HFFc6 (cell line): Measurements from ENCODE around the gene LINC00237. TPM values are rescaled to one million over a fixed set of nuclear protein-coding genes. Genes with fewer than 3 reads are reported as not detected.

Source experiments
- DNase-seq: peaks from one replicate; pipeline ENCODE4 v3.0.0-alpha.2; 2018
- H3K27ac Mint-ChIP-seq: 2 replicates; pipeline ENCODE4 v1.8.0; 2020; ENCODE audit warnings: mild to moderate bottlenecking, mixed read lengths
- H3K27me3 Mint-ChIP-seq: 2 replicates; pipeline ENCODE4 v1.8.0; 2021; ENCODE audit warnings: mild to moderate bottlenecking, moderate library complexity, mixed read lengths; ENCODE audit not compliant: insufficient read depth
- H3K36me3 Mint-ChIP-seq: 2 replicates; pipeline ENCODE4 v1.8.0; 2021; ENCODE audit warnings: low read depth, mixed read lengths
- H3K4me1 Mint-ChIP-seq: 2 replicates; pipeline ENCODE4 v1.8.0; 2020; ENCODE audit warnings: low read depth, mixed read lengths
- H3K4me3 Mint-ChIP-seq: 2 replicates; pipeline ENCODE4 v1.8.0; 2020; ENCODE audit warnings: mild to moderate bottlenecking, moderate library complexity, mixed read lengths
- H3K9me3 Mint-ChIP-seq: 2 replicates; pipeline ENCODE4 v1.8.0; 2020; ENCODE audit warnings: mild to moderate bottlenecking, mixed read lengths
- CTCF ChIP-seq: fragments of 200-600 bp; sonication (generic); IDR thresholded peaks from 2 replicates; pipeline ENCODE4 v1.5.0; 2021; ENCODE audit warnings: antibody characterized with exemption, mild to moderate bottlenecking
- total RNA-seq, 6 experiments: library from RNA; stranded (reverse); fragmentation: NEBNext Ultra II Directional; extraction: Animal tissue kit (Norgen Biotek cat#: 25700); gene quantifications; 2 replicates in 1 of 6; 3 replicates in 5 of 6; pipeline ENCODE4 v1.2.3, GENCODE V29; 2021

LINC00237 gene
- total RNA-seq, 6 experiments from 2014 or later: not detected

GRCh38 chr20:21048841-21049273, 57.3 kb downstream of the LINC00237 start:
- Mint-ChIP-seq H3K4me1 (no peaks in the 10 kb centered on the region), H3K27ac (no peak overlapping the region), H3K4me3 (no peak overlapping the region), H3K27me3 (no peaks in the 10 kb centered on the region; the same call in 1 of the 2 replicates), H3K36me3 (no peaks in the 10 kb centered on the region), H3K9me3 (no peaks in the 10 kb centered on the region)
- DNase-seq: no peak
- TF ChIP-seq CTCF: peak; percentile 82

GRCh38 chr20:21047981-21048380, 58.2 kb downstream of the LINC00237 start:
- H3K9me3 Mint-ChIP-seq: no peaks in the 10 kb centered on the region
- no peak overlapping the region for H3K4me3 Mint-ChIP-seq
- DNase-seq: no peak
- TF ChIP-seq CTCF: no peak
- H3K27me3 Mint-ChIP-seq: no peaks in the 10 kb centered on the region; the same call in 1 of the 2 replicates
- H3K4me1 Mint-ChIP-seq: no peaks in the 10 kb centered on the region
- no peak overlapping the region for H3K27ac Mint-ChIP-seq
- H3K36me3 Mint-ChIP-seq: no peaks in the 10 kb centered on the region

- no peak for DNase-seq
- no peaks in the 10 kb centered on the region; the same call in 1 of the 2 replicates for H3K27me3 Mint-ChIP-seq
- H3K36me3 Mint-ChIP-seq: no peaks in the 10 kb centered on the region
- H3K9me3 Mint-ChIP-seq: no peaks in the 10 kb centered on the region
- TF ChIP-seq CTCF: no peak
- no peak overlapping the region for H3K27ac Mint-ChIP-seq
- no peaks in the 10 kb centered on the region for H3K4me1 Mint-ChIP-seq
- no peak overlapping the region for H3K4me3 Mint-ChIP-seq
Observed at GRCh38 chr20:21046413-21047070, 59.6 kb downstream of the LINC00237 start.

Other genes with a start within 250 kb of the LINC00237 start
- 10 to 100 TPM; 11.5 to 18.8 (median 14.0) TPM for gene KIZ, start 19.7 kb upstream of the LINC00237 start, total RNA-seq
- 10 to 100 TPM; 53.3 to 66.1 (median 60.3) TPM for gene XRN2, start 197.0 kb upstream of the LINC00237 start, total RNA-seq